IPS-15b (cell line): Measurements from ENCODE around the gene ECI2.

Experiments
- H3K27me3 ChIP-seq: one replicate; pipeline ENCODE4 v1.6.1; 2013; ENCODE audit warnings: low read length; ENCODE audit not compliant: control insufficient read depth, insufficient read depth
- H3K36me3 ChIP-seq: one replicate; pipeline ENCODE4 v1.6.1; 2013; ENCODE audit warnings: low read length; ENCODE audit not compliant: control insufficient read depth, insufficient read depth
- H3K4me1 ChIP-seq: one replicate; pipeline ENCODE4 v1.6.1; 2013; ENCODE audit warnings: mild to moderate bottlenecking, low read length; ENCODE audit not compliant: control insufficient read depth, insufficient read depth
- H3K4me3 ChIP-seq: one replicate; pipeline ENCODE4 v1.5.1; 2013; ENCODE audit warnings: low read depth, low read length
- H3K9ac ChIP-seq: one replicate; pipeline ENCODE4 v1.6.1; 2013; ENCODE audit warnings: low read depth, mild to moderate bottlenecking, low read length
- H3K9me3 ChIP-seq: one replicate; pipeline ENCODE4 v1.6.1; 2013; ENCODE audit warnings: mild to moderate bottlenecking, low read length; ENCODE audit not compliant: control insufficient read depth, insufficient read depth

ECI2 gene

GRCh38 chr6:4136354-4136831, 1.0 kb upstream of the ECI2 start:
- Histone ChIP-seq H3K9me3 (peaks cover 4% of the 10 kb centered on the region), H3K27me3 (no peaks in the 10 kb centered on the region), H3K4me3 (peak overlapping the region; percentile 61), H3K9ac (peak overlapping the region; percentile 8), H3K36me3 (peaks cover 7% of the 10 kb centered on the region), H3K4me1 (peaks cover 6% of the 10 kb centered on the region)

GRCh38 chr6:4135665-4136353, 434 bp upstream of the ECI2 start:
- peaks cover 4% of the 10 kb centered on the region for H3K9me3 ChIP-seq
- H3K4me3 ChIP-seq = peak overlapping the region; percentile 61
- H3K4me1 ChIP-seq = peaks cover 6% of the 10 kb centered on the region
- H3K27me3 ChIP-seq = no peaks in the 10 kb centered on the region
- peak overlapping the region; percentile 8 for H3K9ac ChIP-seq
- peaks cover 7% of the 10 kb centered on the region for H3K36me3 ChIP-seq

GRCh38 chr6:4133941-4134838, 1.2 kb downstream of the ECI2 start:
- H3K4me3 ChIP-seq = peak overlapping the region; percentile 92
- peaks cover 4% of the 10 kb centered on the region for H3K9me3 ChIP-seq
- no peaks in the 10 kb centered on the region for H3K27me3 ChIP-seq
- peaks cover 13% of the 10 kb centered on the region for H3K36me3 ChIP-seq
- peak overlapping the region; percentile 75 for H3K9ac ChIP-seq
- peaks cover 6% of the 10 kb centered on the region for H3K4me1 ChIP-seq

- H3K4me3 ChIP-seq = no peak overlapping the region
- H3K36me3 ChIP-seq = peaks cover 13% of the 10 kb centered on the region
- H3K9me3 ChIP-seq = peaks cover 4% of the 10 kb centered on the region
- no peaks in the 10 kb centered on the region for H3K4me1 ChIP-seq
- no peaks in the 10 kb centered on the region for H3K27me3 ChIP-seq
- H3K9ac ChIP-seq = no peak overlapping the region
Measured at GRCh38 chr6:4130357-4130987, 4.9 kb downstream of the ECI2 start.

- Histone ChIP-seq H3K36me3 (peaks cover 13% of the 10 kb centered on the region), H3K4me3 (no peak overlapping the region), H3K4me1 (no peaks in the 10 kb centered on the region), H3K27me3 (no peaks in the 10 kb centered on the region), H3K9ac (no peak overlapping the region), H3K9me3 (peaks cover 4% of the 10 kb centered on the region)
Measured at GRCh38 chr6:4129446-4129845, 5.9 kb downstream of the ECI2 start.

- Histone ChIP-seq H3K9me3 (peaks cover 4% of the 10 kb centered on the region), H3K36me3 (peaks cover 13% of the 10 kb centered on the region), H3K9ac (no peak overlapping the region), H3K4me1 (no peaks in the 10 kb centered on the region), H3K4me3 (no peak overlapping the region), H3K27me3 (no peaks in the 10 kb centered on the region)
Measured at GRCh38 chr6:4128748-4129147, 6.6 kb downstream of the ECI2 start.

GRCh38 chr6:4128072-4128471, 7.3 kb downstream of the ECI2 start:
- no peaks in the 10 kb centered on the region for H3K27me3 ChIP-seq
- H3K4me1 ChIP-seq = no peaks in the 10 kb centered on the region
- no peak overlapping the region for H3K4me3 ChIP-seq
- peaks cover 4% of the 10 kb centered on the region for H3K9me3 ChIP-seq
- no peak overlapping the region for H3K9ac ChIP-seq
- H3K36me3 ChIP-seq = peaks cover 13% of the 10 kb centered on the region

- no peak overlapping the region for H3K4me3 ChIP-seq
- no peaks in the 10 kb centered on the region for H3K9me3 ChIP-seq
- no peaks in the 10 kb centered on the region for H3K4me1 ChIP-seq
- H3K36me3 ChIP-seq = peaks cover 6% of the 10 kb centered on the region
- H3K27me3 ChIP-seq = no peaks in the 10 kb centered on the region
- no peak overlapping the region for H3K9ac ChIP-seq
Measured at GRCh38 chr6:4125933-4126864, 9.2 kb downstream of the ECI2 start.

GRCh38 chr6:4125500-4125899, 9.9 kb downstream of the ECI2 start:
- H3K9ac ChIP-seq = no peak overlapping the region
- H3K36me3 ChIP-seq = peaks cover 6% of the 10 kb centered on the region
- no peaks in the 10 kb centered on the region for H3K9me3 ChIP-seq
- no peak overlapping the region for H3K4me3 ChIP-seq
- H3K4me1 ChIP-seq = no peaks in the 10 kb centered on the region
- no peaks in the 10 kb centered on the region for H3K27me3 ChIP-seq

GRCh38 chr6:4124351-4124750, 11.0 kb downstream of the ECI2 start:
- H3K36me3 ChIP-seq = peaks cover 5% of the 10 kb centered on the region
- H3K4me3 ChIP-seq = no peak overlapping the region
- H3K9me3 ChIP-seq = no peaks in the 10 kb centered on the region

GRCh38 chr6:4115741-4116140, 19.6 kb downstream of the ECI2 start:
- H3K9me3 ChIP-seq = no peaks in the 10 kb centered on the region
- H3K27me3 ChIP-seq = no peaks in the 10 kb centered on the region
- H3K4me1 ChIP-seq = no peaks in the 10 kb centered on the region
- no peak overlapping the region for H3K4me3 ChIP-seq
- H3K36me3 ChIP-seq = peaks cover 5% of the 10 kb centered on the region
- H3K9ac ChIP-seq = no peak overlapping the region

More at GRCh38 chr6:4124351-4124750, 11.0 kb downstream of the ECI2 start:
- H3K4me1 ChIP-seq = no peaks in the 10 kb centered on the region
- H3K27me3 ChIP-seq = no peaks in the 10 kb centered on the region
- H3K9ac ChIP-seq = no peak overlapping the region
